ENCODE results near the gene MARK1. TPM values are rescaled to one million over a fixed set of nuclear protein-coding genes. Genes with fewer than 3 reads are reported as not detected.

MARK1 gene
- total RNA-seq, 4 donors from 2014 or later, result 2.5 to 8.0 (median 4.0) TPM

- Histone ChIP-seq H3K27ac (no peak overlapping the region), H3K4me3 (no peak overlapping the region), H3K9me3 (no peaks in the 10 kb centered on the region), H3K27me3 (no peaks in the 10 kb centered on the region), H3K36me3 (peaks cover 0 to 10% (median 0%) of the 10 kb centered on the region in 3 donors), H3K4me1 (peaks cover 0 to 8% (median 0%) of the 10 kb centered on the region in 4 donors)
- TF ChIP-seq POLR2A (IDR thresholded peaks at IDR 0.05), result no peak
- TF ChIP-seq CTCF (IDR thresholded peaks at IDR 0.05), result no peak
- no peak for DNase-seq
Measured at GRCh38 chr1:220696863-220697231, 168.9 kb downstream of the MARK1 start.

- TF ChIP-seq CTCF (IDR thresholded peaks at IDR 0.05) (no peak), POLR2A (IDR thresholded peaks at IDR 0.05) (no peak)
- no peak for DNase-seq
- H3K27ac ChIP-seq, result no peak overlapping the region
Measured at GRCh38 chr1:220697326-220697725, 169.4 kb downstream of the MARK1 start.

GRCh38 chr1:220698607-220699016, 170.7 kb downstream of the MARK1 start:
- Histone ChIP-seq H3K9me3 (no peaks in the 10 kb centered on the region), H3K27me3 (no peaks in the 10 kb centered on the region), H3K4me3 (no peak overlapping the region), H3K4me1 (peaks cover 0 to 8% (median 0%) of the 10 kb centered on the region in 4 donors), H3K27ac (no peak overlapping the region), H3K36me3 (peaks cover 0 to 10% (median 0%) of the 10 kb centered on the region in 3 donors)
- no peak for TF ChIP-seq CTCF (IDR thresholded peaks at IDR 0.05)
- no peak for DNase-seq

More at GRCh38 chr1:220697326-220697725, 169.4 kb downstream of the MARK1 start:
- Histone ChIP-seq H3K4me3 (no peak overlapping the region), H3K9me3 (no peaks in the 10 kb centered on the region), H3K36me3 (peaks cover 0 to 10% (median 0%) of the 10 kb centered on the region in 3 donors), H3K27me3 (no peaks in the 10 kb centered on the region), H3K4me1 (peaks cover 0 to 8% (median 0%) of the 10 kb centered on the region in 4 donors)

GRCh38 chr1:220699044-220699443, 171.1 kb downstream of the MARK1 start:
- H3K27ac ChIP-seq, result no peak overlapping the region
- TF ChIP-seq POLR2A (IDR thresholded peaks at IDR 0.05) (no peak), CTCF (IDR thresholded peaks at IDR 0.05) (no peak)
- H3K27me3 ChIP-seq, result no peaks in the 10 kb centered on the region
- peaks cover 0 to 10% (median 0%) of the 10 kb centered on the region in 3 donors for H3K36me3 ChIP-seq
- no peak for DNase-seq
- H3K9me3 ChIP-seq, result no peaks in the 10 kb centered on the region
- no peak overlapping the region for H3K4me3 ChIP-seq
- H3K4me1 ChIP-seq, result peaks cover 0 to 8% (median 0%) of the 10 kb centered on the region in 4 donors

- Histone ChIP-seq H3K27ac (no peak overlapping the region), H3K4me1 (peaks cover 0 to 13% (median 0%) of the 10 kb centered on the region in 4 donors), H3K27me3 (no peaks in the 10 kb centered on the region), H3K36me3 (peaks cover 0 to 10% (median 0%) of the 10 kb centered on the region in 3 donors), H3K9me3 (no peaks in the 10 kb centered on the region), H3K4me3 (no peak overlapping the region)
- DNase-seq, result no peak
- TF ChIP-seq CTCF (IDR thresholded peaks at IDR 0.05) (no peak), POLR2A (IDR thresholded peaks at IDR 0.05) (no peak)
Measured at GRCh38 chr1:220700556-220701179, 172.7 kb downstream of the MARK1 start.
